Measurements from ENCODE around the gene KCND3. TPM values are rescaled to one million over a fixed set of nuclear protein-coding genes. Genes with fewer than 3 reads are reported as not detected.

KCND3 gene
- total and polyA plus RNA-seq, 2 experiments from 2014 or later: 0.10 to 0.18 TPM

DNA sequence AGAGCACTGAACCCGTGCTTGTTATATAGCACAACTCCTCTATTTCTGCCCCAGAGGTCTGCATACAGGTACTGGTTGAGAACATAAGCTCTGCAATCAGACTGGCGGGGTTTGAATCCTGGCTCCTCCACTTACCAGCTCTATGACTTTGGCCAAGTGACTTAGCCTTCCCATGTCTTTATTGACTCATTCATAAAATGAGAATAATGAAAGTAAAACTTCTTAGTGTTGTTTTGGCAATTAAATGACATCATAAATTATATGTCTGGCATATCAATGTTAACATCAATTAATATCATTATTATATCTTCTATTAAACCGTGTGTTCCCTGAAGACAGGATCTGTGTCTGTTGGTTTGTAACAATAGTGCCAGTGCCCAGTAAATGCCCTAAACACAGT lies 254.6 kb downstream of the KCND3 start (continued):
- TF ChIP-seq, protein P1, sequence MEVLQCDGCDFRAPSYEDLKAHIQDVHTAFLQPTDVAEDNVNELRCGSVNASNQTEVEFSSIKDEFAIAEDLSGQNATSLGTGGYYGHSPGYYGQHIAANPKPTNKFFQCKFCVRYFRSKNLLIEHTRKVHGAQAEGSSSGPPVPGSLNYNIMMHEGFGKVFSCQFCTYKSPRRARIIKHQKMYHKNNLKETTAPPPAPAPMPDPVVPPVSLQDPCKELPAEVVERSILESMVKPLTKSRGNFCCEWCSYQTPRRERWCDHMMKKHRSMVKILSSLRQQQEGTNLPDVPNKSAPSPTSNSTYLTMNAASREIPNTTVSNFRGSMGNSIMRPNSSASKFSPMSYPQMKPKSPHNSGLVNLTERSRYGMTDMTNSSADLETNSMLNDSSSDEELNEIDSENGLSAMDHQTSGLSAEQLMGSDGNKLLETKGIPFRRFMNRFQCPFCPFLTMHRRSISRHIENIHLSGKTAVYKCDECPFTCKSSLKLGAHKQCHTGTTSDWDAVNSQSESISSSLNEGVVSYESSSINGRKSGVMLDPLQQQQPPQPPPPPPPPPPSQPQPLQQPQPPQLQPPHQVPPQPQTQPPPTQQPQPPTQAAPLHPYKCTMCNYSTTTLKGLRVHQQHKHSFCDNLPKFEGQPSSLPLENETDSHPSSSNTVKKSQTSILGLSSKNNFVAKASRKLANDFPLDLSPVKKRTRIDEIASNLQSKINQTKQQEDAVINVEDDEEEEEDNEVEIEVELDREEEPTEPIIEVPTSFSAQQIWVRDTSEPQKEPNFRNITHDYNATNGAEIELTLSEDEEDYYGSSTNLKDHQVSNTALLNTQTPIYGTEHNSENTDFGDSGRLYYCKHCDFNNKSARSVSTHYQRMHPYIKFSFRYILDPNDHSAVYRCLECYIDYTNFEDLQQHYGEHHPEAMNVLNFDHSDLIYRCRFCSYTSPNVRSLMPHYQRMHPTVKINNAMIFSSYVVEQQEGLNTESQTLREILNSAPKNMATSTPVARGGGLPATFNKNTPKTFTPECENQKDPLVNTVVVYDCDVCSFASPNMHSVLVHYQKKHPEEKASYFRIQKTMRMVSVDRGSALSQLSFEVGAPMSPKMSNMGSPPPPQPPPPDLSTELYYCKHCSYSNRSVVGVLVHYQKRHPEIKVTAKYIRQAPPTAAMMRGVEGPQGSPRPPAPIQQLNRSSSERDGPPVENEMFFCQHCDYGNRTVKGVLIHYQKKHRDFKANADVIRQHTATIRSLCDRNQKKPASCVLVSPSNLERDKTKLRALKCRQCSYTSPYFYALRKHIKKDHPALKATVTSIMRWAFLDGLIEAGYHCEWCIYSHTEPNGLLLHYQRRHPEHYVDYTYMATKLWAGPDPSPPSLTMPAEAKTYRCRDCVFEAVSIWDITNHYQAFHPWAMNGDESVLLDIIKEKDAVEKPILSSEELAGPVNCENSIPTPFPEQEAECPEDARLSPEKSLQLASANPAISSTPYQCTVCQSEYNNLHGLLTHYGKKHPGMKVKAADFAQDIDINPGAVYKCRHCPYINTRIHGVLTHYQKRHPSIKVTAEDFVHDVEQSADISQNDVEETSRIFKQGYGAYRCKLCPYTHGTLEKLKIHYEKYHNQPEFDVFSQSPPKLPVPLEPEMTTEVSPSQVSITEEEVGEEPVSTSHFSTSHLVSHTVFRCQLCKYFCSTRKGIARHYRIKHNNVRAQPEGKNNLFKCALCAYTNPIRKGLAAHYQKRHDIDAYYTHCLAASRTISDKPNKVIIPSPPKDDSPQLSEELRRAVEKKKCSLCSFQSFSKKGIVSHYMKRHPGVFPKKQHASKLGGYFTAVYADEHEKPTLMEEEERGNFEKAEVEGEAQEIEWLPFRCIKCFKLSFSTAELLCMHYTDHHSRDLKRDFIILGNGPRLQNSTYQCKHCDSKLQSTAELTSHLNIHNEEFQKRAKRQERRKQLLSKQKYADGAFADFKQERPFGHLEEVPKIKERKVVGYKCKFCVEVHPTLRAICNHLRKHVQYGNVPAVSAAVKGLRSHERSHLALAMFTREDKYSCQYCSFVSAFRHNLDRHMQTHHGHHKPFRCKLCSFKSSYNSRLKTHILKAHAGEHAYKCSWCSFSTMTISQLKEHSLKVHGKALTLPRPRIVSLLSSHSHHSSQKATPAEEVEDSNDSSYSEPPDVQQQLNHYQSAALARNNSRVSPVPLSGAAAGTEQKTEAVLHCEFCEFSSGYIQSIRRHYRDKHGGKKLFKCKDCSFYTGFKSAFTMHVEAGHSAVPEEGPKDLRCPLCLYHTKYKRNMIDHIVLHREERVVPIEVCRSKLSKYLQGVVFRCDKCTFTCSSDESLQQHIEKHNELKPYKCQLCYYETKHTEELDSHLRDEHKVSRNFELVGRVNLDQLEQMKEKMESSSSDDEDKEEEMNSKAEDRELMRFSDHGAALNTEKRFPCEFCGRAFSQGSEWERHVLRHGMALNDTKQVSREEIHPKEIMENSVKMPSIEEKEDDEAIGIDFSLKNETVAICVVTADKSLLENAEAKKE (CRISPR knock-in tag; IDR thresholded peaks at IDR 0.05): no peak
- TF ChIP-seq, protein P2, sequence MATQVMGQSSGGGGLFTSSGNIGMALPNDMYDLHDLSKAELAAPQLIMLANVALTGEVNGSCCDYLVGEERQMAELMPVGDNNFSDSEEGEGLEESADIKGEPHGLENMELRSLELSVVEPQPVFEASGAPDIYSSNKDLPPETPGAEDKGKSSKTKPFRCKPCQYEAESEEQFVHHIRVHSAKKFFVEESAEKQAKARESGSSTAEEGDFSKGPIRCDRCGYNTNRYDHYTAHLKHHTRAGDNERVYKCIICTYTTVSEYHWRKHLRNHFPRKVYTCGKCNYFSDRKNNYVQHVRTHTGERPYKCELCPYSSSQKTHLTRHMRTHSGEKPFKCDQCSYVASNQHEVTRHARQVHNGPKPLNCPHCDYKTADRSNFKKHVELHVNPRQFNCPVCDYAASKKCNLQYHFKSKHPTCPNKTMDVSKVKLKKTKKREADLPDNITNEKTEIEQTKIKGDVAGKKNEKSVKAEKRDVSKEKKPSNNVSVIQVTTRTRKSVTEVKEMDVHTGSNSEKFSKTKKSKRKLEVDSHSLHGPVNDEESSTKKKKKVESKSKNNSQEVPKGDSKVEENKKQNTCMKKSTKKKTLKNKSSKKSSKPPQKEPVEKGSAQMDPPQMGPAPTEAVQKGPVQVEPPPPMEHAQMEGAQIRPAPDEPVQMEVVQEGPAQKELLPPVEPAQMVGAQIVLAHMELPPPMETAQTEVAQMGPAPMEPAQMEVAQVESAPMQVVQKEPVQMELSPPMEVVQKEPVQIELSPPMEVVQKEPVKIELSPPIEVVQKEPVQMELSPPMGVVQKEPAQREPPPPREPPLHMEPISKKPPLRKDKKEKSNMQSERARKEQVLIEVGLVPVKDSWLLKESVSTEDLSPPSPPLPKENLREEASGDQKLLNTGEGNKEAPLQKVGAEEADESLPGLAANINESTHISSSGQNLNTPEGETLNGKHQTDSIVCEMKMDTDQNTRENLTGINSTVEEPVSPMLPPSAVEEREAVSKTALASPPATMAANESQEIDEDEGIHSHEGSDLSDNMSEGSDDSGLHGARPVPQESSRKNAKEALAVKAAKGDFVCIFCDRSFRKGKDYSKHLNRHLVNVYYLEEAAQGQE (IDR thresholded peaks at IDR 0.05; ENCODE audit: unreplicated experiment): no peak
- TF ChIP-seq ZNF331 (CRISPR knock-in tag; IDR thresholded peaks at IDR 0.05; ENCODE audit: low read depth) (no peak), POLR2AphosphoS5 (IDR thresholded peaks at IDR 0.05; ENCODE audit: low read depth) (no peak)

DNA sequence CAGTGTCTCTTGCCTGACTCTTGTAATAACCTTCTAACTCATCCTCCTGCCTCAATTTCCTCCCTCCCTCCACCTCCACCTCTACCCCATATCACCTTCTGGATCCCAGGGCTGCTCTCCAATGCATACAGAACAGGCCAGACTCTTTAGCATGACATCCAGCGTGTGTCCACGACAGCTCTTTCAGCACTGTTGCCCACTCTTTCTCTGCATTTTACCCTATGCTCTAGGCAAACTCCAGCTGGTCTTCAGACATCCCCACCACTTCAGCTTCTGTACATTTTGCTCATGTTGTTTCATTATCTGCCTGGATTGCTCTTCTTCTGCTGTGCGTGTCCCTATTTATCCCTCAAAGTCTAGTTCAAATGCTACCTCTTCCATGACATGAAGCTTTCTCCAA lies 255.0 kb downstream of the KCND3 start:
- Histone ChIP-seq H3K27me3 (ENCODE audit: insufficient read depth) (no peaks in the 10 kb centered on the region), H3K9me2 (ENCODE audit: insufficient read depth) (no peaks in the 10 kb centered on the region), H3F3A (replicated peaks; ENCODE audit: low read depth) (peaks cover 18% of the 10 kb centered on the region), H3K79me2 (replicated peaks; ENCODE audit: insufficient read depth) (peaks cover 48% of the 10 kb centered on the region), H3K4me2 (no peak overlapping the region), H2AFZ (no peak overlapping the region), H3K4me1 (ENCODE audit: insufficient read depth) (peaks cover 45% of the 10 kb centered on the region), H3K36me3 (ENCODE audit: insufficient read depth) (no peaks in the 10 kb centered on the region), H3K4me3 (no peak overlapping the region), H3K27ac (ENCODE audit: low read depth) (no peak overlapping the region), H4K20me1 (replicated peaks; ENCODE audit: insufficient read depth) (peaks cover 18% of the 10 kb centered on the region)
- Mint-ChIP-seq H3K9me3 (no peaks in the 10 kb centered on the region; the same call in 2 of the 3 replicates), H3K36me3 (ENCODE audit: low read depth) (peaks cover 7% of the 10 kb centered on the region; the same call in 1 of the 3 replicates), H3K4me1 (peaks cover 22% of the 10 kb centered on the region), H3K4me3 (no peak overlapping the region), H3K27ac (no peak overlapping the region), H3K27me3 (ENCODE audit: insufficient read depth, low read depth, poor library complexity) (peaks cover 9% of the 10 kb centered on the region)
- DNase-seq (ENCODE audit: low spot score) (no peak), ATAC-seq (no peak)
- TF ChIP-seq EZH2phosphoT487 (IDR thresholded peaks at IDR 0.05; ENCODE audit: unreplicated experiment) (no peak), NANOG (IDR thresholded peaks at IDR 0.05; ENCODE audit: borderline replicate concordance) (no peak), JUNB (IDR thresholded peaks at IDR 0.05; ENCODE audit: unreplicated experiment) (no peak), CREB1 (CRISPR knock-in tag; IDR thresholded peaks at IDR 0.05; ENCODE audit: low read depth) (no peak), ZNF331 (CRISPR knock-in tag; IDR thresholded peaks at IDR 0.05; ENCODE audit: low read depth) (no peak), ZNF114 (CRISPR knock-in tag; IDR thresholded peaks at IDR 0.05) (no peak)
- TF ChIP-seq, protein P3, sequence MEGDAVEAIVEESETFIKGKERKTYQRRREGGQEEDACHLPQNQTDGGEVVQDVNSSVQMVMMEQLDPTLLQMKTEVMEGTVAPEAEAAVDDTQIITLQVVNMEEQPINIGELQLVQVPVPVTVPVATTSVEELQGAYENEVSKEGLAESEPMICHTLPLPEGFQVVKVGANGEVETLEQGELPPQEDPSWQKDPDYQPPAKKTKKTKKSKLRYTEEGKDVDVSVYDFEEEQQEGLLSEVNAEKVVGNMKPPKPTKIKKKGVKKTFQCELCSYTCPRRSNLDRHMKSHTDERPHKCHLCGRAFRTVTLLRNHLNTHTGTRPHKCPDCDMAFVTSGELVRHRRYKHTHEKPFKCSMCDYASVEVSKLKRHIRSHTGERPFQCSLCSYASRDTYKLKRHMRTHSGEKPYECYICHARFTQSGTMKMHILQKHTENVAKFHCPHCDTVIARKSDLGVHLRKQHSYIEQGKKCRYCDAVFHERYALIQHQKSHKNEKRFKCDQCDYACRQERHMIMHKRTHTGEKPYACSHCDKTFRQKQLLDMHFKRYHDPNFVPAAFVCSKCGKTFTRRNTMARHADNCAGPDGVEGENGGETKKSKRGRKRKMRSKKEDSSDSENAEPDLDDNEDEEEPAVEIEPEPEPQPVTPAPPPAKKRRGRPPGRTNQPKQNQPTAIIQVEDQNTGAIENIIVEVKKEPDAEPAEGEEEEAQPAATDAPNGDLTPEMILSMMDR (conservative IDR thresholded peaks at IDR 0.05; ENCODE audit: low read depth in 2 of 2): no peak
- TF ChIP-seq, protein P2 (IDR thresholded peaks at IDR 0.05; ENCODE audit: unreplicated experiment): no peak
